Activated effector memory CD4-positive, alpha-beta T cell treated with anti-CD3 and anti-CD28 coated beads, Interleukin-2, amount 50 U/mL, for 16 hours (primary cell): ENCODE measurements around the gene RAD51C.
"Not testable (repeated sequence)": the region's sequence is repeated elsewhere in the genome, so short reads cannot be mapped to it uniquely, and the experiment has no call there.

ENCODE experiments used
- DNase-seq: peaks from one replicate; pipeline ENCODE4 v3.0.0-alpha.2; 2020

RAD51C gene

GRCh38 chr17:58747674-58748073, 55.3 kb downstream of the RAD51C start:
- no peak for DNase-seq

DNA sequence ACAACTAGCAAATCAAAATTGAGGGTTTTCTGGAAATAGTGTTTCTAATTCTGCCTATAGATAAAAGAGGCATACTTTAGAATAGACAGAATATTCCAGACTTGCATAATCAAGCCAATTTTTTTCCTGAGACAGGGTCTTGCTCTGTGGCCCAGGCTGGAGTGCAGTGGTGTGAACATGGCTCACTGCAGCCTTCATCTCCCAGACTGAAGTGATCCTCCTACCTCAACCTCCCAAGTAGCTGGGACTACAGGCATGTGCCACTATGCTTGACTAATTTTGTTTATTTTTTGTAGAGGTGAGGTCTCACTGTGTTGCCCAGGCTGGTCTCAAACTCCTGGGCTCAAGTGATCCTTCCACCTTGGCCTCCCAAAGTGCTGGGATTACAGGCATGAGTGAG, 57.2 kb downstream of the RAD51C start:
- DNase-seq = not testable (repeated sequence)

GRCh38 chr17:58753026-58753425, 60.6 kb downstream of the RAD51C start:
- DNase-seq = no peak

DNA sequence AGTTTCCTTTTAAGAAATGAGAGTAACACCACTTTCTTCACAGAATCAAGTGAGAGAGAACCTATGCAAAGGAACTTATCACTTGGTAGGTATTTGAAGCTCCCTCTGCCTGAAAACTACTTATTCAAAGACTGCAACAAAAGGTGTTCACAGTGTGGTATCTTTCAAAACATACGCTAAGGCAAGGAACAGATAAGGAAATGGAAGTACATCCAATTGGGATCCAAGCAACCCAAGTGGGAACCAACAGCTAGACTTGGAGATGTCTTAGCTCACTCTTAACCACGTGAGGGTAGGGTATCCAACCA, 62.8 kb downstream of the RAD51C start:
- DNase-seq = no peak

GRCh38 chr17:58755577-58756245, 63.3 kb downstream of the RAD51C start, which contains the start of gene PPM1E:
Gene PPM1E, plus strand, starts transcription at chr17:58755854.
- DNase-seq = peak; percentile 76

DNA sequence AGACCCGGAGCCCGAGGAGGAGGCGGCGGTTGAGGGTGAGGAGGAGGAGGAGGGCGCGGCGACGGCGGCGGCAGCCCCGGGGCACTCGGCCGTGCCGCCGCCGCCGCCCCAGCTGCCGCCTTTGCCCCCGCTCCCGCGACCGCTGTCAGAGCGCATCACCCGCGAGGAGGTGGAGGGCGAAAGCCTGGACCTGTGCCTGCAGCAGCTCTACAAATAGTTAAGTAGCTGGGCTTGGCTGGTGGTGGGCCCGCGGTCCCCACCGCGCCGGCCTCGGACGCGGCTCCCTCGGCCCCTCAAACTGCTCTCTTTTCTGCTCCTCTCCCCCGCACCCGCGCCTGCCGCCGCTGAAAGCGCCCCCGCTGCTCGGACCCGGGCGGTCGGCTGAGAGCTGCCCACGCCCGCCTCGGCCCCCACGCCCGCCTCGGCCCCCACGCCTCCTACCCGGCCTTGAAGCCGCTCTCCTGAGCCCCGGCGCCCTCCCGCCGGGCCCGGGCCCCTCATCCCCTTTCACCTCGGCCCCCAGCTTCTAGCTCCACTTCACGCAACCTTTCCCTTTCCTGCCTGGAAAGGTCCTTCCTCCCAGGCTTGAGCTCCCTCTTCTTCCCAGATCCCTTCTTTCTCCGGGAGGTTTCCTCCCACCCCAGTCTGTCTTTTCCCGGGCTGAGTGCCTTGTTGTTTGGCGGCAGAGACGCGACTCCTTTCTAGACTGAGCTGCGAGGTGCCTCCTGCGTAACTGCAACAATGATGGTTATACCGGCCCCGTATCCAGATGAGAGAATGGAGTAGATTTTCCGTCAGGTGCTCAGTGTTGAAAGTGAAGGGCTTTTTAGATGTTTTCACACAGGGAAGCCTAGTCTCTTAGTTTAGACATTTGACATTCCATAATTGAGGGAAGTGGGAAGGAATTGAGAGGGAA, 64.1 kb downstream of the RAD51C start:
- DNase-seq = no peak

DNA sequence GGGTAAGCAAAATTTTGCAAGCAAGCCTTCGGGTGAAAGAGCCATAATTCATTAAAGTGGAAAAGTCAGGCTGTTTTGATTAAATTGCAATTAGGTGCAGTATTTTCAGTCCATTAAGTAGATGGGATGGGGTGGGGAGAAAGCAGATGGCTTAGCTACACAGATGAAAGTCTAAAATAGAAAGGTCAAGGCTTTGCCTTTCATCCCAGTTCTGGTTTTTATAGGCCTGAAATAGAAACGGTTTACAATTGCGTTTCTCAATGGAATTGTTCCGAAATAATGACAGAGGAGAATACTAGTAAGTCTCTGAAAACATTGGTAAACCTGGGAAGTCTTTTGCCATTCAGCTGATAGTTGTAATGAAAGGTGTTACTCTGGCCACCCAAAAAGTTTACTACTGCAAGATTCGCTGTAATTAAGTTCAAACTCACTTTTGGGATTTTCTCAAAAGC, 64.8 kb downstream of the RAD51C start:
- DNase-seq = no peak

DNA sequence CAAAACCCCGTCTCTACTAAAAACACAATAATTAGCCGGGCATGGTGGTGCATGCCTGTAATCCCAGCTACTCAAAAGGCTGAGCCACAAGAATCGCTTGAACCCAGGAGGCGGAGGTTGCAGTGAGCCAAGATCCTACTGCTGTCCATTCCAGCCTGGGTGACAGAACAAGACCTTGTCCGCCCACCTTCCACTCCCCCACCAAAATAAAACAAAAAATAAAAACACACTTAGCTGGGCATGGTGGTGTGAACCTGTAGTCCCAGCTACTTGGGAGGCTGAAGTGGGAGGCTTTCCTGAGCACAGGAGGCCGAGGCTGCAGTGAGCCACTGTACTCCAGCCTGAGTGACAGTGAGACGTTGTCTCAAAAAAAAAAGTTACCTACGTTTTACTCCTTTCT, 66.5 kb downstream of the RAD51C start:
- DNase-seq = no peak

DNA sequence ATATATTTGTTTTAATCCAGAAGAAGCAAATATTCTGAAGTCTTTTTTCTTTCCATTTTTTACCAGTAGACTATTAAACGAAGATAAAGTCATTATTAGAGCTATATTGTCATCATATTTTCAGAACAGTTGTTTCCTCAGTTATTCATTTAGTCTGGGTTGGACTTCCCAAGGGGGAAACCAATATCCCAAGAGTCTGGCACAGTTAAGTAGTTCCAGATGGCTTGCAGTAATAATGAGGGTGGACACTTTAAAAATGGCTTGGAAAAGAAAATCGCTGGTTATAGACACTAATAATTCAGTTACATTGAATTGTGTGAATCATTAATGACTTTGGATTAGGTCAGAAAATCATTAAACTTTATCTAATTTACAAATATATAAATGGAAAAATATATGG, 67.1 kb downstream of the RAD51C start:
- no peak for DNase-seq

GRCh38 chr17:58760248-58760647, 67.8 kb downstream of the RAD51C start:
- no peak for DNase-seq

GRCh38 chr17:58763263-58763662, 70.9 kb downstream of the RAD51C start:
- no peak for DNase-seq

DNA sequence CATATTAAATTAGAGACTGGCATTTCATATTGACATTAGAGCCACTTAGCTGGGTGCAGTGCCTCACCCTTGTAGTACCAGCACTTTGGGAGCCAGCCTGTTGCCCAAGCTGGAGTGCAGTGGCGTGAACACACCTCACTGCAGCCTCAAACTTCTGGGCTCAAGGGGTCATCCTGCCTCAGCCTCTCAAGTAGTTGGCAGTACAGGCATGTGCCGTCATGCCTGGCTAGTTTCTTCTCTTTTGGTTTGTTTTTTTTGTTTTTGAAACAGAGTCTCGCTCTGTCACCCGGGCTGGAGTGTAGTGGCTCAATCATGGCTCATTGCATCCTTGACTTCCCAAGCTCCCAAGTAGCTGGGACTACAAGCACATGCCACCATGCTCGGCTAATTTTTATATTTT, 72.0 kb downstream of the RAD51C start:
- DNase-seq = no peak

GRCh38 chr17:58778482-58778881, 86.1 kb downstream of the RAD51C start:
- DNase-seq = not testable (repeated sequence)

- DNase-seq = no peak
Measured at GRCh38 chr17:58779446-58779845, 87.0 kb downstream of the RAD51C start.

DNA sequence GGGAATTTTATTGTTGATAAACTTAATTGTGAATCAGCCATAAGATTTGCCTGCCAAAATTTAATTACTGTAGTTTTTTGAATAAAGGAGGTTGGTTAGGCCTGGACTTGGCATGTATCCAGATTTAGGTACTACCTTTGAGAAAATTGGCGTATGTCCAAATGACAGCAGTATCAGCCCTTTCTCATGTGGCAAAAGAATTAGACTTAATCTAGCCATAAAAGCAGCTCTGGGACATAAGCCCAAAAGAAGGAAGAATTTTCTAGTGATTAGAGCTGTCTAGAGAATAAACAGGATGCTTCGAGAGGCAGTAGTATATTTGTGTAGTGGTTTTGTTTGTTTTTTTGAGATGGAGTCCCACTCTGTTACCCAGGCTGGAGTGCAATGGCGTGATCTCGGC, 91.0 kb downstream of the RAD51C start:
- no peak for DNase-seq

DNA sequence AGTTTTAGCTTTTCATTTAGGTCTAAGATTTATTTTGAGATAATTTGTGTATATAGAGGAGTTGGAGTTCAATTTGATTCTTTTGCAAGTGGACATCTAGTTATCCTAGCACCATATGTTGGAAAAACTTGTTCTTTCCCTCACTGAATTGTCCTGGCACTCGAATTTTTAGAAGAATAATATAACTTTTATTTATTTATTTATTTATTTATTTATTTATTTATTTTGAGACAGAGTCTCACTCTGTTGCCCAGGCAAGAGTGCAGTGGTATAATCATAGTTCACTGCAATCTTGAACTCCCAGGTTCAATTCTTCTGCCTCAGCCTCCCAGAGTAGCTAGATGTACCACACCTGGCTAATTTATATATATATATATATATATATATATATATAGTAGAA, 92.7 kb downstream of the RAD51C start:
- DNase-seq = no peak
